Measurements from ENCODE around the gene ANGPTL4.

DNA sequence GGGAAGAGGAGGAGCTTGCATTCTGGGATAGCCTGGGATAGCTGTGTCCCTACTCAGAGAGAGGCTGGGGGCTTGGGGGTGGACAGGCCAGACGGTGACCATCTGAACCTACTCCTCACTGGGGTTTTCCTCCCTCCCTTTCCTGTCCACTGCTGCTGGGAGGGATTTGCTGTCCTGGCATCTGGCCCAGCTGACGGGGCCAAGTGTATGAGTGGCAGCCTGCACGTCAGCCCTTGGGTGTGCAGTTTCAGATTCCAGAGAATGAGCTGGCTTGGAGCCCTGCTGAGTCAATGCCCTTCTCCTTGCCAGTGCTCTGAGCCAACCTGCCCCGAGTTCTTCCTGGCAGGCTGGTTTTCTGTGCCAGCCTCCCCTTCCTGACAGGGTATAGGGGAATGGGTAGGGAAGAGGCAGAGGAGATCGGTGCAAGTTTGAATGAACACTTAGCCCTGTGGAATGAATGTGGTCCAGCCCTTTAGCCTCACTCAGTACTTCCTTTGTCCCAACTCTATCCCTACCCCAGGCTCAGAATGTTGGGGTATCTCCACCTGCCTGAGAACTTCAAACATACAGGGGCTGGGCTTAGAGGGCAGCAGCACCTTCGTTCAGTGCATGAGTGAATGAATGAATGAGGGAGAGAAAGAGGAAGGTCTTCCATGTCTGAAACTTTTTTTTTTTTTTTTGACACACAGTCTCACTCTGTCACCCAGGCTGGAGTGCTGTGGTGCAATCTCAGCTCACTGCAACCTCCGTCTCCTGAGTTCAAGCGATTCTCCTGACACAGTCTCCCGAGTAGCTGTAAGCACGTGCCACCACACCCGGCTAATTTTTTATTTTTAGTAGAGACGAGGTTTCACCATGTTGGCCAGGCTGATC is 1.8 kb upstream of the ANGPTL4 start:
- TF ChIP-seq TAF1 (IDR thresholded peaks at IDR 0.05; ENCODE audit: low read depth) (no peak), SMC3 (conservative IDR thresholded peaks at IDR 0.05; ENCODE audit: poor library complexity) (no peak), RAD21 (conservative IDR thresholded peaks at IDR 0.05) (no peak)
- TF ChIP-seq, protein P1, sequence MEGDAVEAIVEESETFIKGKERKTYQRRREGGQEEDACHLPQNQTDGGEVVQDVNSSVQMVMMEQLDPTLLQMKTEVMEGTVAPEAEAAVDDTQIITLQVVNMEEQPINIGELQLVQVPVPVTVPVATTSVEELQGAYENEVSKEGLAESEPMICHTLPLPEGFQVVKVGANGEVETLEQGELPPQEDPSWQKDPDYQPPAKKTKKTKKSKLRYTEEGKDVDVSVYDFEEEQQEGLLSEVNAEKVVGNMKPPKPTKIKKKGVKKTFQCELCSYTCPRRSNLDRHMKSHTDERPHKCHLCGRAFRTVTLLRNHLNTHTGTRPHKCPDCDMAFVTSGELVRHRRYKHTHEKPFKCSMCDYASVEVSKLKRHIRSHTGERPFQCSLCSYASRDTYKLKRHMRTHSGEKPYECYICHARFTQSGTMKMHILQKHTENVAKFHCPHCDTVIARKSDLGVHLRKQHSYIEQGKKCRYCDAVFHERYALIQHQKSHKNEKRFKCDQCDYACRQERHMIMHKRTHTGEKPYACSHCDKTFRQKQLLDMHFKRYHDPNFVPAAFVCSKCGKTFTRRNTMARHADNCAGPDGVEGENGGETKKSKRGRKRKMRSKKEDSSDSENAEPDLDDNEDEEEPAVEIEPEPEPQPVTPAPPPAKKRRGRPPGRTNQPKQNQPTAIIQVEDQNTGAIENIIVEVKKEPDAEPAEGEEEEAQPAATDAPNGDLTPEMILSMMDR (IDR thresholded peaks at IDR 0.05; ENCODE audit: poor library complexity, severe bottlenecking) = no peak
